Lung (tissue), 12 donors: ENCODE data around the gene PCAT6. TPM values are rescaled to one million over a fixed set of nuclear protein-coding genes. Genes with fewer than 3 reads are reported as not detected.

Experiments
- ATAC-seq: fragments of 200-7000 bp; cut with Tn5 transposase; one replicate; pipeline ENCODE4 v1.9.1; 2020; ENCODE audit warnings: moderate number of reproducible peaks; ENCODE audit not compliant: insufficient read depth, low FRiP score
- DNase-seq, 3 donors: peaks; one replicate each; pipeline ENCODE4 v3.0.0-alpha.2; 2013 to 2017
- H3K27ac ChIP-seq, 2 donors: one replicate each; pipeline ENCODE4 v1.5.1; 2013; ENCODE audit warnings: mild to moderate bottlenecking in 2 of 2, moderate library complexity in 2 of 2, control low read depth in 1 of 2, inconsistent platforms in 1 of 2, low read depth in 1 of 2, low read length in 1 of 2
- H3K27me3 ChIP-seq, 3 donors: one replicate each; pipeline ENCODE4 v1.5.1; 2013; ENCODE audit warnings: low read length in 2 of 3; ENCODE audit not compliant: control insufficient read depth in 3 of 3, insufficient read depth in 3 of 3
- H3K36me3 ChIP-seq, 4 donors: one replicate each; pipeline ENCODE4 v1.5.1; 2013; ENCODE audit warnings: low read length in 4 of 4, mild to moderate bottlenecking in 1 of 4, moderate library complexity in 1 of 4; ENCODE audit not compliant: control insufficient read depth in 4 of 4, insufficient read depth in 4 of 4
- H3K4me1 ChIP-seq, 5 donors: one replicate each; pipeline ENCODE4 v1.5.1; 2013; ENCODE audit warnings: low read length in 5 of 5, mild to moderate bottlenecking in 2 of 5, moderate library complexity in 1 of 5; ENCODE audit not compliant: control insufficient read depth in 5 of 5, insufficient read depth in 5 of 5
- H3K4me3 ChIP-seq: one replicate; pipeline ENCODE4 v1.5.1; 2013; ENCODE audit warnings: mild to moderate bottlenecking, control low read depth, moderate library complexity
- H3K9ac ChIP-seq, 2 donors: one replicate each; pipeline ENCODE4 v1.5.1; 2013; ENCODE audit warnings: low read length in 2 of 2, control low read depth in 1 of 2; ENCODE audit not compliant: insufficient read depth in 1 of 2
- H3K9me3 ChIP-seq, 4 donors: one replicate each; pipeline ENCODE4 v1.5.1; 2013; ENCODE audit warnings: low read length in 3 of 4, mild to moderate bottlenecking in 1 of 4, moderate library complexity in 1 of 4; ENCODE audit not compliant: control insufficient read depth in 4 of 4, insufficient read depth in 3 of 4
- CTCF ChIP-seq: IDR thresholded peaks from 2 replicates; pipeline ENCODE4 v1.5.1; 2012; ENCODE audit warnings: mild to moderate bottlenecking; ENCODE audit errors: control extremely low read depth, extremely low read depth
- WGBS, 2 donors: extraction: QIAGEN DNeasy Blood & Tissue Kit; methylation state at CpG; one replicate each; pipeline ENCODE4 v1.1.7; 2013; 5-methylcytosine and 5-hydroxymethylcytosine counted together
- polyA plus RNA-seq, 2 donors: library from polyadenylated mRNA; stranded (reverse); fragments of 200-250 nt; gene quantifications; one replicate each; pipeline ENCODE4 v1.2.1, GENCODE V29; 2013
- total RNA-seq, 2 donors: library from RNA; depleted of rRNA in 1 of 2; stranded (reverse); fragments of >200 nt in 1 of 2; gene quantifications; one replicate each; pipeline ENCODE4 v1.2.1, GENCODE V29; 2014 to 2021
- donor health status: control.
- donor health status: control.
- donor health status: Bipolar disorder and iron deficiency.
- donor health status: healthy.
- donor health status: DM: yes; HTN: yes; CAD: no.

The PCAT6 gene
- total and polyA plus RNA-seq, 4 donors: 0.84 to 1.8 (median 1.3) TPM; not detected in 1

- Histone ChIP-seq H3K27me3 (no peaks in the 10 kb centered on the region), H3K36me3 (no peaks in the 10 kb centered on the region), H3K9ac (no peak overlapping the region), H3K9me3 (no peaks in the 10 kb centered on the region), H3K4me3 (no peak overlapping the region), H3K4me1 (no peaks in the 10 kb centered on the region), H3K27ac (no peak overlapping the region)
- 91 to 98% methylated on average over 5 of the region's 5 CpGs for WGBS, 2 donors
- ATAC-seq (no peak), DNase-seq (no peak)
- TF ChIP-seq CTCF: no peak
Measured at GRCh38 chr1:202844259-202844658, 33.5 kb downstream of the PCAT6 start.

- H3K36me3 ChIP-seq: no peaks in the 10 kb centered on the region
- 64 to 77% methylated on average over 6 of the region's 6 CpGs for WGBS, 2 donors
- no peak overlapping the region for H3K27ac ChIP-seq
- H3K9me3 ChIP-seq: no peaks in the 10 kb centered on the region
- H3K4me1 ChIP-seq: no peaks in the 10 kb centered on the region
- no peak overlapping the region for H3K9ac ChIP-seq
- no peak overlapping the region for H3K4me3 ChIP-seq
- no peak for TF ChIP-seq CTCF
- H3K27me3 ChIP-seq: no peaks in the 10 kb centered on the region
- no peak for DNase-seq
- no peak for ATAC-seq
Measured at GRCh38 chr1:202844935-202845334, 34.2 kb downstream of the PCAT6 start.

GRCh38 chr1:202848191-202848542 is 37.4 kb downstream of the PCAT6 start:
- no peaks in the 10 kb centered on the region for H3K36me3 ChIP-seq
- no peaks in the 10 kb centered on the region for H3K9me3 ChIP-seq
- WGBS, 2 donors: 59 to 61% methylated on average over 2 of the region's 2 CpGs
- DNase-seq: no peak
- ATAC-seq: no peak
- no peak overlapping the region for H3K9ac ChIP-seq
- H3K27ac ChIP-seq: no peak overlapping the region
- H3K4me1 ChIP-seq: no peaks in the 10 kb centered on the region
- H3K27me3 ChIP-seq: no peaks in the 10 kb centered on the region
- no peak overlapping the region for H3K4me3 ChIP-seq
- no peak for TF ChIP-seq CTCF

GRCh38 chr1:202850593-202851362 is 40.0 kb downstream of the PCAT6 start:
- Histone ChIP-seq H3K27ac (no peak overlapping the region), H3K9me3 (peaks cover 0 to 2% (median 0%) of the 10 kb centered on the region in 4 donors), H3K4me3 (no peak overlapping the region), H3K27me3 (no peaks in the 10 kb centered on the region), H3K36me3 (no peaks in the 10 kb centered on the region), H3K4me1 (no peaks in the 10 kb centered on the region), H3K9ac (no peak overlapping the region)
- TF ChIP-seq CTCF: no peak
- 84 to 88% methylated on average over 7 of the region's 7 CpGs for WGBS, 2 donors
- no peak for DNase-seq
- no peak for ATAC-seq
